ENCODE data around the gene SDC3. TPM values are rescaled to one million over a fixed set of nuclear protein-coding genes. Genes with fewer than 3 reads are reported as not detected.

Gene SDC3
- total and polyA plus RNA-seq, 10 of the 15 experiments (the other 5 are each of a cell fraction or from before 2014, with no cell fraction given): under 0.01 to 0.46 (median 0.07) TPM; not detected in 2

GRCh38 chr1:30928171-30928570 lies 19.6 kb upstream of the SDC3 start:
- Histone ChIP-seq H3K79me2 (ENCODE audit: control insufficient read depth, insufficient read depth, low read length) (no peaks in the 10 kb centered on the region), H3K4me3 (no peak overlapping the region), H3K4me2 (ENCODE audit: control insufficient read depth, insufficient read depth) (no peak overlapping the region), H3K4me1 (ENCODE audit: control insufficient read depth, insufficient read depth, low read length) (no peaks in the 10 kb centered on the region), H2AFZ (ENCODE audit: control insufficient read depth, low read depth, low read length) (no peak overlapping the region), H3K9me3 (replicated peaks; ENCODE audit: control insufficient read depth, insufficient read depth, low read length) (no peaks in the 10 kb centered on the region), H3K27me3 (replicated peaks in 1 of 2; ENCODE audit: control insufficient read depth in 2 of 2, insufficient read depth in 2 of 2, low read length in 1 of 2) (no peaks in the 10 kb centered on the region), H3K9ac (ENCODE audit: control insufficient read depth, insufficient read depth, low read length) (no peak overlapping the region), H3K27ac (ENCODE audit: control insufficient read depth, insufficient read depth) (no peak overlapping the region), H4K20me1 (ENCODE audit: control insufficient read depth, insufficient read depth) (no peaks in the 10 kb centered on the region), H3K36me3 (ENCODE audit: control insufficient read depth in 2 of 2, insufficient read depth in 2 of 2, low read length in 1 of 2) (peaks cover 3 to 4% of the 10 kb centered on the region in 2 experiments; a peak in 3 of 4 replicates)
- ChIA-PET RAD21 (ENCODE audit: unreplicated experiment) (interaction anchor here (0.9 to 1.8 kb wide), 10 partner anchors 14 to 209 kb away, joined by 3 to 19 read pairs (median 5); no protein-coding TSS in a partner anchor), CTCF (interaction anchor here (0.6 to 12.7 kb wide), 16 partner anchors 9 to 1935 kb away, joined by 3 to 119 read pairs (median 4); no protein-coding TSS in a partner anchor), SMC1A (ENCODE audit: uncharacterized antibody, unreplicated experiment) (interaction anchor here (1.0 to 6.4 kb wide), 9 partner anchors 9 to 210 kb away, joined by 3 to 49 read pairs (median 7); no protein-coding TSS in a partner anchor), POLR2A (interaction anchor here (1.2 kb wide), 1 partner anchor 130 kb away, joined by 3 read pairs; no protein-coding TSS in a partner anchor)
- WGBS (ENCODE audit: insufficient coverage, insufficient replicate concordance, low lambda C conversion rate, missing lambda C conversion rate): 90% methylated on average over 7 of the region's 7 CpGs
- no TSS peak for BruUV-seq (replicated peaks)
- no peak for FAIRE-seq
- intact Hi-C loops (cut with micrococcal nuclease; ENCODE audit: unreplicated experiment) (loop anchor here (2.0 to 5.0 kb wide), 3 partner anchors 126 to 209 kb away; no protein-coding TSS in a partner anchor), in situ Hi-C loops (cut with MboI) (no loop called here)
- DNase-seq (ENCODE audit: low read depth, low spot score): no peak
- no peak for ATAC-seq
- TF ChIP-seq SIN3A (IDR thresholded peaks at IDR 0.05; ENCODE audit: low read depth, low read length) (no peak), TCF12 (IDR thresholded peaks at IDR 0.05; ENCODE audit: low read depth, low read length) (no peak), RAD21 (IDR thresholded peaks at IDR 0.05; ENCODE audit: insufficient read depth, low read depth, low read length) (no peak), SMC3 (IDR thresholded peaks at IDR 0.05; ENCODE audit: borderline replicate concordance, low read length) (no peak), FOS (IDR thresholded peaks at IDR 0.05; ENCODE audit: borderline replicate concordance, extremely low read depth, insufficient read length) (no peak), CREB1 (IDR thresholded peaks at IDR 0.05; ENCODE audit: low read depth) (no peak), NBN (IDR thresholded peaks at IDR 0.05) (no peak), MLLT1 (IDR thresholded peaks at IDR 0.05) (no peak), ZNF622 (IDR thresholded peaks at IDR 0.05) (no peak), EP300 (IDR thresholded peaks at IDR 0.05; ENCODE audit: borderline replicate concordance in 1 of 2, control insufficient read depth in 1 of 2, low read depth in 2 of 2, low read length in 2 of 2) (no peak)
